Dendritic cell treated with granulocyte-macrophage colony-stimulating factor and Interleukin-4, amounts not matched to agents 40 ng/mL and 50 ng/mL, for 4 days (primary cell): Measurements from ENCODE around the gene HIP1.
A peak's percentile ranks its signal among the peaks of the same experiment; 100 is the strongest.
"Not testable (repeated sequence)": the region's sequence is repeated elsewhere in the genome, so short reads cannot be mapped to it uniquely, and the experiment has no call there.

Experiments
- H3K27ac Mint-ChIP-seq: one replicate; pipeline ENCODE4 v1.8.0; 2022; ENCODE audit warnings: mild to moderate bottlenecking, mixed read lengths
- H3K27me3 Mint-ChIP-seq: one replicate; pipeline ENCODE4 v1.8.0; 2022; ENCODE audit warnings: mild to moderate bottlenecking, mixed read lengths
- H3K36me3 Mint-ChIP-seq: one replicate; pipeline ENCODE4 v1.8.0; 2022; ENCODE audit warnings: low read depth, mixed read lengths
- H3K4me1 Mint-ChIP-seq: one replicate; pipeline ENCODE4 v1.8.0; 2022; ENCODE audit warnings: low read depth, mixed read lengths
- H3K4me3 Mint-ChIP-seq: one replicate; pipeline ENCODE4 v1.8.0; 2022; ENCODE audit warnings: mild to moderate bottlenecking, moderate library complexity, mixed read lengths
- H3K9me3 Mint-ChIP-seq: one replicate; pipeline ENCODE4 v1.8.0; 2022; ENCODE audit warnings: mixed read lengths
- intact Hi-C: fragments of 100-400 bp; cut with micrococcal nuclease; formaldehyde crosslinking; loops from one replicate; pipeline ENCODE4 v1.15.0; 2022

The HIP1 gene

GRCh38 chr7:75492020-75492419, 246.7 kb downstream of the HIP1 start, which contains the start of gene SPDYE5:
SPDYE5 (plus strand) TSS chr7:75492320; CDS start chr7:75494048, 1,728 bp downstream.
- intact Hi-C loops, H3K4me3 Mint-ChIP-seq, H3K27ac Mint-ChIP-seq, H3K27me3 Mint-ChIP-seq, H3K4me1 Mint-ChIP-seq, H3K9me3 Mint-ChIP-seq: not testable (repeated sequence)
- peaks cover 29% of the 10 kb centered on the region for H3K36me3 Mint-ChIP-seq

GRCh38 chr7:75485979-75486643, 252.6 kb downstream of the HIP1 start, which contains the start of gene POM121C:
POM121C (minus strand) TSS chr7:75486299; CDS start chr7:75441496, 44,803 bp downstream.
- peaks cover 26% of the 10 kb centered on the region for H3K36me3 Mint-ChIP-seq
- H3K9me3 Mint-ChIP-seq, intact Hi-C loops, H3K27me3 Mint-ChIP-seq: not testable (repeated sequence)
- H3K27ac Mint-ChIP-seq = peak within 1 kb of the TSS; percentile 86
- peaks cover 22% of the 10 kb centered on the region for H3K4me1 Mint-ChIP-seq
- peak within 1 kb of the TSS; percentile 91 for H3K4me3 Mint-ChIP-seq

GRCh38 chr7:75485355-75485978, 253.3 kb downstream of the HIP1 start:
- peaks cover 22% of the 10 kb centered on the region for H3K4me1 Mint-ChIP-seq
- intact Hi-C loops, H3K9me3 Mint-ChIP-seq, H3K27me3 Mint-ChIP-seq: not testable (repeated sequence)
- peak overlapping the region; percentile 91 for H3K4me3 Mint-ChIP-seq
- peak overlapping the region; percentile 86 for H3K27ac Mint-ChIP-seq
- H3K36me3 Mint-ChIP-seq = peaks cover 26% of the 10 kb centered on the region
